Body of pancreas (tissue), 4 donors: ENCODE measurements around the gene RPLP2. TPM values are rescaled to one million over a fixed set of nuclear protein-coding genes. Genes with fewer than 3 reads are reported as not detected.

ENCODE experiments used
- ATAC-seq: fragments of 150-250 bp; one replicate; pipeline ENCODE4 v1.9.1; 2016
- DNase-seq, 4 donors: peaks; one replicate each; pipeline ENCODE4 v3.0.0-alpha.2; 2019
- H3K27ac ChIP-seq, 4 donors: fragments of 200-600 bp; sonication (generic); 1 replicate in 3 of 4; 2 replicates in 1 of 4; pipeline versions ENCODE4 v1.5.1 to v1.6.1; 2016 to 2019; ENCODE audit warnings: mild to moderate bottlenecking in 1 of 4, mixed read lengths in 1 of 4, moderate library complexity in 1 of 4
- H3K27me3 ChIP-seq, 2 donors: fragments of 200-600 bp; sonication (generic); one replicate each; pipeline ENCODE4 v1.6.0; 2016; ENCODE audit warnings: mild to moderate bottlenecking in 1 of 2
- H3K36me3 ChIP-seq, 2 donors: fragments of 200-600 bp; sonication (generic); replicated peaks in 1 of 2; 2 replicates each; pipeline ENCODE4 v1.5.1; 2016; ENCODE audit warnings: low read depth in 2 of 2; ENCODE audit not compliant: insufficient read depth in 1 of 2
- H3K4me1 ChIP-seq: fragments of 200-600 bp; sonication (generic); one replicate; pipeline ENCODE4 v1.6.0; 2016
- H3K4me3 ChIP-seq, 2 donors: fragments of 200-600 bp; sonication (generic); 1 replicate in 1 of 2; 2 replicates in 1 of 2; pipeline ENCODE4 v1.5.1; 2016 to 2019
- H3K9me3 ChIP-seq, 3 donors: fragments of 200-600 bp; sonication (generic); 1 replicate in 2 of 3; 2 replicates in 1 of 3; pipeline ENCODE4 v1.5.1; 2016
- CTCF ChIP-seq, 7 experiments: fragments of 450-650 bp in 4 of 7; fragments of 200-600 bp in 3 of 7; sonication (generic) in 3 of 7; IDR thresholded peaks; one replicate each; pipeline ENCODE4 v1.5.1; 2016 to 2019; ENCODE audit warnings: antibody characterized with exemption in 7 of 7
- POLR2A ChIP-seq, 3 donors: fragments of 450-650 bp; IDR thresholded peaks; one replicate each; pipeline ENCODE4 v1.6.1; 2016; ENCODE audit warnings: antibody characterized with exemption in 3 of 3, mild to moderate bottlenecking in 2 of 3
- WGBS, 2 donors: methylation state at CpG; one replicate each; pipeline ENCODE4 v1.1.5; 2017; 5-methylcytosine and 5-hydroxymethylcytosine counted together
- intact Hi-C: fragments of 100-400 bp; cut with DNase I; formaldehyde crosslinking; loops from one replicate; pipeline ENCODE4 v1.15.1; 2023
- total RNA-seq, 2 donors: library from RNA; depleted of rRNA; stranded (reverse); fragments of >200 nt; gene quantifications; one replicate each; pipeline ENCODE4 v1.1.0, GENCODE V29; 2016

RPLP2 gene
- total RNA-seq, 2 donors from 2014 or later, result 395 to 402 TPM

GRCh38 chr11:791658-792534 lies 17.9 kb upstream of the RPLP2 start:
- 86 to 87% methylated on average over 11 to 29 of the region's 49 CpGs for WGBS, 2 donors
- H3K27me3 ChIP-seq, result no peaks in the 10 kb centered on the region
- H3K36me3 ChIP-seq, result peaks cover 0 to 5% of the 10 kb centered on the region in 2 donors
- no peak overlapping the region for H3K4me3 ChIP-seq
- TF ChIP-seq CTCF (IDR thresholded peaks at IDR 0.05), result no peak
- no peak for TF ChIP-seq POLR2A (IDR thresholded peaks at IDR 0.05)
- DNase-seq (no peak), ATAC-seq (no peak)
- intact Hi-C loops, result no loop called here
- peaks cover 45% of the 10 kb centered on the region for H3K4me1 ChIP-seq
- no peak overlapping the region for H3K27ac ChIP-seq
- no peaks in the 10 kb centered on the region for H3K9me3 ChIP-seq

- Histone ChIP-seq H3K27ac (no peak overlapping the region), H3K27me3 (no peaks in the 10 kb centered on the region), H3K4me1 (peaks cover 51% of the 10 kb centered on the region), H3K36me3 (peaks cover 0 to 5% of the 10 kb centered on the region in 2 donors), H3K9me3 (no peaks in the 10 kb centered on the region), H3K4me3 (no peak overlapping the region)
- WGBS, 2 donors, result 93 to 96% methylated on average over 4 to 13 of the region's 15 CpGs
- TF ChIP-seq CTCF (IDR thresholded peaks at IDR 0.05) (no peak), POLR2A (IDR thresholded peaks at IDR 0.05) (no peak)
- intact Hi-C loops, result no loop called here
- ATAC-seq (no peak), DNase-seq (no peak)
These were observed 17.3 kb upstream of the RPLP2 start for GRCh38 chr11:792535-792821.

- ATAC-seq (no peak), DNase-seq (no peak)
- Histone ChIP-seq H3K4me1 (peaks cover 53% of the 10 kb centered on the region), H3K9me3 (no peaks in the 10 kb centered on the region), H3K27me3 (no peaks in the 10 kb centered on the region), H3K27ac (peak overlapping the region in 2 of 4 donors; percentile 93 to 96), H3K36me3 (peaks cover 0 to 5% of the 10 kb centered on the region in 2 donors), H3K4me3 (no peak overlapping the region)
- WGBS, 2 donors, result 81% methylated on average over 11 of the region's 13 CpGs; no CpG with 5 or more reads in 1 of the 2 donors
- intact Hi-C loops, result no loop called here
- no peak for TF ChIP-seq POLR2A (IDR thresholded peaks at IDR 0.05)
- TF ChIP-seq CTCF (IDR thresholded peaks at IDR 0.05), result no peak
These were observed 16.9 kb upstream of the RPLP2 start for GRCh38 chr11:792873-793272.

- Histone ChIP-seq H3K27ac (peak overlapping the region; percentile 93 to 98 (median 97)), H3K4me1 (peaks cover 58% of the 10 kb centered on the region), H3K27me3 (no peaks in the 10 kb centered on the region), H3K9me3 (no peaks in the 10 kb centered on the region), H3K36me3 (peaks cover 0 to 5% of the 10 kb centered on the region in 2 donors), H3K4me3 (no peak overlapping the region)
- intact Hi-C loops, result no loop called here
- peak; percentile 49 for ATAC-seq
- 34 to 53% methylated on average over 4 to 7 of the region's 7 CpGs for WGBS, 2 donors
- DNase-seq, result peak; percentile 88 to 95 (median 92)
- peak; percentile 28 to 66 (median 50) for TF ChIP-seq POLR2A (IDR thresholded peaks at IDR 0.05)
- TF ChIP-seq CTCF (IDR thresholded peaks at IDR 0.05), result no peak
These were observed 16.2 kb upstream of the RPLP2 start for GRCh38 chr11:793556-793955.
